Measurements from ENCODE around the gene LRRIQ4. TPM values are rescaled to one million over a fixed set of nuclear protein-coding genes. Genes with fewer than 3 reads are reported as not detected.

LRRIQ4 gene
- total RNA-seq, 4 donors from 2014 or later = not detected

DNA sequence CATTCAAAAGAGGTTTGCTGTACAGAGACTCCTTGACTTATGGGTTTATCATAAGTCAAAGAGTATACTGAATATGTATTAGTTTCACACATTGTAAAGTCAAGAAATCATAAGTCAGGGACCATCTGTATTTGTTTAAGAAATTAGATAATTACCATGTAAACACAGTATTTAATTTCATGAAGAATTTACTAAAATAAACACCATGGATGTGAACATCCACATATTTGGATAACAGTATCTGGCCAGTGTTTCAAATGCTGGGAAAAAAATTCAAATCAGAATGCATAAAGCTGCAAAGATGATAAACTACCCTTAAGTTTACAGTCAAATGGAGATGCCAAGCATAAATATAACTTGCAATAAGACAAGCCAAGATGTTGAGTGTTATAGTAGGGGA, 22.5 kb upstream of the LRRIQ4 start:
- Histone ChIP-seq H3K4me3 (no peak overlapping the region), H3K9me3 (no peaks in the 10 kb centered on the region), H3K27ac (no peak overlapping the region), H3K36me3 (peaks cover 10 to 74% of the 10 kb centered on the region in 2 donors), H3K27me3 (no peaks in the 10 kb centered on the region), H3K4me1 (no peaks in the 10 kb centered on the region)
- ATAC-seq = no peak
- no peak for TF ChIP-seq POLR2A (IDR thresholded peaks at IDR 0.05)

DNA sequence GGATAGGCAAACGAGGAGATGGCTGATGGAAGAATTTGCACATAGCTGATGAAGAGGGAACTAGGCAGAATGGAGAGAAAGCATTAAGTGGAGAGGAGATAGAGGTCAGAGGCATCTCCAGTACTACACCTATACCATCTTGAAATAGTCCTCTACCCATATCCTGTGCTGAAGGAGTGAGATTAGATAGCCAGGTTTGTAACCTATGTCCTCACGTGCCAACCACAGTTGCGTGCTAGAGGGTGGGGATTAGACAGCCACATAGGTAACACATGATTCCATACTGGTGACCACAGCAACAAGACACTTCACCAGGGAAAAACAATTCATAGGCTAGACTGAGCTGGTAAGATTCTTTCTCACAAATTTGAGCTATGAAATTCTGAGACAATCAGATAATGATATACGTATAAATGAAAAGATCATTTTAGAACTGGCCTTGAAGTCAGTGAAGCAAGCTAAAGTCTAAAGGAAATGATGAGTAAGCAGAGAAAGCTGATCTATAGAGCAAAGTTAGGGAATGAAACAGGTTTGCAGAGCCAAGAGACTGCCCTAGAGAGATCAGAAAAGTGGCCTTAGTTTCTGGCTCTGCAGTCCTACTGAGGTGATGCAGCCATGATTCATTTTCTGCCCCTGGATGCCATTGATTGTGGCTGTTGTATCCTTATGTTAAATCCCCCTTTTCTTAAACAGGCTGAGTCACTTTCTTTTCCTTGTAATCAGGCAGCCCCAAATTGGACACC, 21.8 kb upstream of the LRRIQ4 start:
- no peaks in the 10 kb centered on the region for H3K9me3 ChIP-seq
- no peak overlapping the region for H3K4me3 ChIP-seq
- H3K36me3 ChIP-seq = peaks cover 6 to 67% of the 10 kb centered on the region in 2 donors
- TF ChIP-seq, protein P1, sequence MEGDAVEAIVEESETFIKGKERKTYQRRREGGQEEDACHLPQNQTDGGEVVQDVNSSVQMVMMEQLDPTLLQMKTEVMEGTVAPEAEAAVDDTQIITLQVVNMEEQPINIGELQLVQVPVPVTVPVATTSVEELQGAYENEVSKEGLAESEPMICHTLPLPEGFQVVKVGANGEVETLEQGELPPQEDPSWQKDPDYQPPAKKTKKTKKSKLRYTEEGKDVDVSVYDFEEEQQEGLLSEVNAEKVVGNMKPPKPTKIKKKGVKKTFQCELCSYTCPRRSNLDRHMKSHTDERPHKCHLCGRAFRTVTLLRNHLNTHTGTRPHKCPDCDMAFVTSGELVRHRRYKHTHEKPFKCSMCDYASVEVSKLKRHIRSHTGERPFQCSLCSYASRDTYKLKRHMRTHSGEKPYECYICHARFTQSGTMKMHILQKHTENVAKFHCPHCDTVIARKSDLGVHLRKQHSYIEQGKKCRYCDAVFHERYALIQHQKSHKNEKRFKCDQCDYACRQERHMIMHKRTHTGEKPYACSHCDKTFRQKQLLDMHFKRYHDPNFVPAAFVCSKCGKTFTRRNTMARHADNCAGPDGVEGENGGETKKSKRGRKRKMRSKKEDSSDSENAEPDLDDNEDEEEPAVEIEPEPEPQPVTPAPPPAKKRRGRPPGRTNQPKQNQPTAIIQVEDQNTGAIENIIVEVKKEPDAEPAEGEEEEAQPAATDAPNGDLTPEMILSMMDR (IDR thresholded peaks at IDR 0.05) = no peak
- TF ChIP-seq POLR2AphosphoS5 (IDR thresholded peaks at IDR 0.05) = no peak
- no peak for TF ChIP-seq POLR2A (IDR thresholded peaks at IDR 0.05)
- no peak for TF ChIP-seq EP300 (IDR thresholded peaks at IDR 0.05)
- H3K27me3 ChIP-seq = no peaks in the 10 kb centered on the region
- H3K4me1 ChIP-seq = no peaks in the 10 kb centered on the region
- WGBS, 2 donors (ENCODE audit: low coverage in 1 of 2) = 81 to 97% methylated on average over 3 of the region's 4 CpGs
- no peak for ATAC-seq
- no peak overlapping the region for H3K27ac ChIP-seq

DNA sequence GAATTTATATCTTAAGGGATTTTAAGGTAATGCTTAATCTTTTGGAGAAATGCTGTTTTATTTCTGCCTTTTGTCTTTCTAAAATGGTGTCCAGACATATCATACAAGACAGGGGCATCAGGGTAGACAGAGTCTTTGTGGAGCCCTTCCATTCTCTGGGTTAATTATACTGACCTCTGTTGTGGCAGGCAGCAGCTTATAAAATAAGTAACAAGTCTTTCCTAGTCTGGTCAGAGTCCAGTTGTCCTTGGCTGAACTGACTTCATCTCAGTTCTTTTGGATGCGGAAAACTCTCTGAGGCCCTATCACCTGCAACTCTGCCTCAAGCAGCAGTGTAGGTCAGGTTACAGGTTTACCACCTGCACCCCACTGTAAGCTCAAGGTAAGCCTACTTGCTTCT, 20.3 kb upstream of the LRRIQ4 start:
- H3K4me1 ChIP-seq = no peaks in the 10 kb centered on the region
- peaks cover 0 to 52% of the 10 kb centered on the region in 2 donors for H3K36me3 ChIP-seq
- TF ChIP-seq POLR2A (IDR thresholded peaks at IDR 0.05) (no peak), POLR2AphosphoS5 (IDR thresholded peaks at IDR 0.05) (no peak), EP300 (IDR thresholded peaks at IDR 0.05) (no peak)
- TF ChIP-seq, protein P1 (IDR thresholded peaks at IDR 0.05) = no peak
- no peaks in the 10 kb centered on the region for H3K27me3 ChIP-seq
- H3K27ac ChIP-seq = no peak overlapping the region
- ATAC-seq = no peak
- 100% methylated on average over 1 of the region's 1 CpG for WGBS, 2 donors (ENCODE audit: low coverage in 1 of 2)
- no peak overlapping the region for H3K4me3 ChIP-seq
- H3K9me3 ChIP-seq = no peaks in the 10 kb centered on the region

DNA sequence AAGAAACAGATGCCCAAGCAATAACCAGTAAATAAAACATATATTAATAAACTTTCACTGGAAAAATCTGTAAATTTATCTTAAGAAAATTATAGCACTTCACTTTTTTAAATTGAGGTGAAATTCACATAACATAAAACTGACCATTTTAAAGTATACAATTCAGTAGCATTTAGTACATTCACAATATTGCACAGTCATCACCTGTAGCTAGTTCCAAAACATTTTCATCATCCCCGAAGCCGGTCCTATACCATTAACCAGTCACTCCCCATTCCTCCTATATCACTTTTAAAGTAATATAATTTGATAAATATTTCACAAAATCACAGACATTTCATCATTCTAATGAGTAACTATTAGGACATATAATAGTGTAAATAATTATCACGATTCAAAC, 8.0 kb upstream of the LRRIQ4 start:
- no peak for ATAC-seq
- Histone ChIP-seq H3K4me3 (no peak overlapping the region), H3K27me3 (no peaks in the 10 kb centered on the region), H3K9me3 (no peaks in the 10 kb centered on the region), H3K27ac (no peak overlapping the region), H3K4me1 (peaks cover 0 to 9% (median 0%) of the 10 kb centered on the region in 3 donors), H3K36me3 (peaks cover 0 to 25% of the 10 kb centered on the region in 2 donors)
- WGBS, 2 donors (ENCODE audit: low coverage in 1 of 2) = 94 to 98% methylated on average over 3 of the region's 3 CpGs
- TF ChIP-seq POLR2AphosphoS5 (IDR thresholded peaks at IDR 0.05) = no peak
- TF ChIP-seq, protein P1 (IDR thresholded peaks at IDR 0.05) = no peak
- no peak for TF ChIP-seq EP300 (IDR thresholded peaks at IDR 0.05)

DNA sequence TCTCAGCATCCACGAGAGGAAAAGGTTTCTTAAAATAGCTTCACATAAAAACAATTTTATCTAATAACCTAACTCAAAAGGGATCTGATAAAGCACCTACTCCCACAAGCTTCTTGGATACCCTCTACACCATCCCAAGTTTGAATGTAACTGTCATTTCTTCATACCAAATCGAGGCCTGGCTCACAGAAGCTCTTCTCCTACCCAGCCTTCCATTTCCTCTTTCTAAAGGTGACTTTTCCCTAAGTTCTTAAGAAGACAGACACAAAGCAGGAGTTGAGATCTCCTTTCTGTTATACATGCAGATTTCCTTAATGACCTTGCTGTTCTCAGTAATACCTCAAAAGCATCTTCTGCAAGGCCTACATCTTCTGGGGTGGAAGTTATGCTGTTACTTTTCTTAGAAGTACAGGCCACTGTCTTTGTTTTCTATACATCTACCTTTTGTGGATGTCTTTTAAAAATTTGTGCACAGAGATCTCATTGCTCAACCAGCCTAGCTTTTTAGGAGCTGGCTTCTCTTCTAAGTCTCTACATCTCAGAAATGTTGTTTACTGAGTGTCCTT, 3.4 kb upstream of the LRRIQ4 start:
- TF ChIP-seq POLR2A (IDR thresholded peaks at IDR 0.05) (no peak), EP300 (IDR thresholded peaks at IDR 0.05) (no peak), POLR2AphosphoS5 (IDR thresholded peaks at IDR 0.05) (no peak)
- TF ChIP-seq, protein P1 (IDR thresholded peaks at IDR 0.05) = no peak
- H3K4me1 ChIP-seq = peaks cover 0 to 45% (median 11%) of the 10 kb centered on the region in 3 donors
- no peak for ATAC-seq
- H3K4me3 ChIP-seq = no peak overlapping the region
- no peaks in the 10 kb centered on the region for H3K9me3 ChIP-seq
- no peaks in the 10 kb centered on the region for H3K27me3 ChIP-seq
- peaks cover 0 to under 1% of the 10 kb centered on the region in 2 donors for H3K36me3 ChIP-seq
- WGBS, 2 donors (ENCODE audit: low coverage in 1 of 2) = 20 to 25% methylated on average over 2 of the region's 2 CpGs
- no peak overlapping the region for H3K27ac ChIP-seq
